Keratinocyte (primary cell): ENCODE results near the gene NCOA4.
"Not testable (repeated sequence)": the region's sequence is repeated elsewhere in the genome, so short reads cannot be mapped to it uniquely, and the experiment has no call there.

Source experiments
- CTCF ChIP-seq, 3 experiments: IDR thresholded peaks in 1 of 3; conservative IDR thresholded peaks in 1 of 3; optimal IDR thresholded peaks in 1 of 3; 2 replicates in 2 of 3; 3 replicates in 1 of 3; pipeline versions ENCODE3 to v1.5.1; 2011; ENCODE audit warnings: low read length in 3 of 3, mild to moderate bottlenecking in 3 of 3, moderate library complexity in 2 of 3, control low read depth in 1 of 3, inconsistent platforms in 1 of 3; ENCODE audit not compliant: insufficient read depth in 2 of 3; ENCODE audit errors: extremely low read depth in 1 of 3
- EZH2 ChIP-seq: IDR thresholded peaks from one replicate; pipeline ENCODE4 v1.6.1; 2012; ENCODE audit warnings: inconsistent platforms, mild to moderate bottlenecking, low read length, moderate library complexity

- not testable (repeated sequence) for TF ChIP-seq CTCF (optimal IDR thresholded peaks at IDR 0.05 in 1 of 3, IDR thresholded peaks at IDR 0.05 in 1 of 3, conservative IDR thresholded peaks at IDR 0.05 in 1 of 3; ENCODE audit: extremely low read depth in 1 of 3, insufficient read depth in 2 of 3, low read length in 3 of 3); EZH2
These were observed 57.6 kb downstream of the NCOA4 start for GRCh38 chr10:45972813-45973169.
